Sigmoid colon (tissue), 7 donors: ENCODE results near the gene LRCH1. TPM values are rescaled to one million over a fixed set of nuclear protein-coding genes. Genes with fewer than 3 reads are reported as not detected.

ENCODE experiments used
- DNase-seq: peaks from one replicate; pipeline ENCODE4 v3.0.0-alpha.2; 2019
- H3K27ac ChIP-seq, 4 donors: fragments of 200-600 bp; sonication (generic); one replicate each; pipeline ENCODE4 v1.5.1; 2016 to 2019; ENCODE audit warnings: mild to moderate bottlenecking in 1 of 4
- H3K27me3 ChIP-seq, 3 donors: fragments of 200-600 bp; sonication (generic); one replicate each; pipeline ENCODE4 v1.5.1; 2019; ENCODE audit warnings: mild to moderate bottlenecking in 1 of 3
- H3K36me3 ChIP-seq, 4 donors: fragments of 200-600 bp; sonication (generic); one replicate each; pipeline ENCODE4 v1.5.1; 2016 to 2019
- H3K4me1 ChIP-seq, 4 donors: fragments of 200-600 bp; sonication (generic); one replicate each; pipeline ENCODE4 v1.5.1; 2017 to 2019
- H3K4me3 ChIP-seq, 4 donors: fragments of 200-600 bp; sonication (generic); one replicate each; pipeline ENCODE4 v1.5.1; 2017 to 2019; ENCODE audit warnings: mild to moderate bottlenecking in 2 of 4, moderate library complexity in 1 of 4
- H3K9me3 ChIP-seq, 4 donors: fragments of 200-600 bp in 3 of 4; sonication (generic) in 3 of 4; one replicate each; pipeline versions ENCODE4 v1.5.1 to v1.6.1; 2013 to 2019
- CTCF ChIP-seq, 4 experiments: fragments of 450-650 bp in 3 of 4; fragments of 200-600 bp in 1 of 4; IDR thresholded peaks; one replicate each; pipeline ENCODE4 v1.5.1; 2016 to 2019; ENCODE audit warnings: antibody characterized with exemption in 4 of 4, mild to moderate bottlenecking in 3 of 4, moderate library complexity in 2 of 4
- EP300 ChIP-seq, 4 donors: sonication (generic); formaldehyde crosslinking; IDR thresholded peaks; one replicate each; pipeline ENCODE4 v1.6.1; 2017; ENCODE audit warnings: antibody characterized with exemption in 4 of 4
- POLR2A ChIP-seq, 2 donors: fragments of 450-650 bp; IDR thresholded peaks; one replicate each; pipeline ENCODE4 v1.6.1; 2016; ENCODE audit warnings: antibody characterized with exemption in 2 of 2, mild to moderate bottlenecking in 2 of 2, moderate library complexity in 2 of 2
- POLR2AphosphoS5 ChIP-seq, 4 donors: sonication (generic); formaldehyde crosslinking; IDR thresholded peaks; one replicate each; pipeline ENCODE4 v1.6.1; 2017; ENCODE audit warnings: antibody characterized with exemption in 4 of 4
- WGBS, 2 donors: extraction: QIAGEN DNeasy Blood & Tissue Kit; methylation state at CpG; one replicate each; pipeline ENCODE4 v1.1.7; 2013; 5-methylcytosine and 5-hydroxymethylcytosine counted together
- intact Hi-C: fragments of 100-400 bp; cut with DNase I; formaldehyde crosslinking; loops from one replicate; pipeline ENCODE4 v1.15.1; 2023
- polyA plus RNA-seq, 3 donors: library from polyadenylated mRNA; stranded (reverse); fragments of 200-250 nt; gene quantifications; one replicate each; pipeline ENCODE4 v1.2.3, GENCODE V29; 2013
- total RNA-seq, 4 donors: library from RNA; depleted of rRNA; stranded (reverse); fragments of >200 nt; gene quantifications; one replicate each; pipeline ENCODE4 v1.1.0, GENCODE V29; 2016
- donor health status: healthy with polysubstance abuse.
- donor health status: Bipolar disorder and iron deficiency.
- donor health status: healthy.

LRCH1 gene
- total and polyA plus RNA-seq, 7 donors, result 4.2 to 54.0 (median 32.4) TPM

- peaks cover 3 to 77% (median 25%) of the 10 kb centered on the region in 4 donors for H3K36me3 ChIP-seq
- no peaks in the 10 kb centered on the region for H3K27me3 ChIP-seq
- 70 to 93% methylated on average over 4 of the region's 4 CpGs for WGBS, 2 donors
- no peaks in the 10 kb centered on the region for H3K4me1 ChIP-seq
- H3K9me3 ChIP-seq, result no peaks in the 10 kb centered on the region
- H3K4me3 ChIP-seq, result no peak overlapping the region
- DNase-seq, result no peak
- no peak overlapping the region for H3K27ac ChIP-seq
- intact Hi-C loops, result no loop called here
- TF ChIP-seq CTCF (IDR thresholded peaks at IDR 0.05), result no peak
These were observed 192.7 kb downstream of the LRCH1 start for GRCh38 chr13:46745706-46746105.

- intact Hi-C loops, result no loop called here
- Histone ChIP-seq H3K27me3 (no peaks in the 10 kb centered on the region), H3K4me3 (no peak overlapping the region), H3K4me1 (no peaks in the 10 kb centered on the region), H3K36me3 (peaks cover 3 to 77% (median 20%) of the 10 kb centered on the region in 4 donors), H3K9me3 (no peaks in the 10 kb centered on the region), H3K27ac (no peak overlapping the region)
- no peak for DNase-seq
- no peak for TF ChIP-seq POLR2AphosphoS5 (IDR thresholded peaks at IDR 0.05)
- TF ChIP-seq POLR2A (IDR thresholded peaks at IDR 0.05), result no peak
- TF ChIP-seq CTCF (IDR thresholded peaks at IDR 0.05), result no peak
- no peak for TF ChIP-seq EP300 (IDR thresholded peaks at IDR 0.05)
- WGBS, 2 donors, result 97% methylated on average over 8 of the region's 8 CpGs
These were observed 194.3 kb downstream of the LRCH1 start for GRCh38 chr13:46747031-46747820.

DNA sequence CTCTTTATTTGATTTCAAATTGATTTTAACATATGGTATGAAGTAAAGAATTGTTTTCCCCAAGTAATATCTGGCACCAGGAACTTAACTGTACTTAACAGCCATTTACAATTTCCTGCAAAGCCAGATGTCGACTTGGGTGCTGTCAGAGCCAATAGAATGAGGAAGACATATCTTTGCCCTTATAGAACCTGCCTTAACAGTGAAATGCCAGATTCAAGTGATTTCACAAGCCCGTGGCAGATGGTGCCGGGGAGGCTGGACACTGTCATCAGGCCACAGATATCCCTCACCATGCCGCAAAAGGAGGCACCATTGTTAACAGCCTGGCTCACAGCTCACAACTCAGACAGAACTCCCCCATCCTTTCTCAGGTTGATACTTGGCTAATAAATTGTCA, 195.3 kb downstream of the LRCH1 start:
- intact Hi-C loops, result no loop called here
- no peak overlapping the region for H3K4me3 ChIP-seq
- peaks cover 3 to 72% (median 17%) of the 10 kb centered on the region in 4 donors for H3K36me3 ChIP-seq
- H3K9me3 ChIP-seq, result no peaks in the 10 kb centered on the region
- TF ChIP-seq EP300 (IDR thresholded peaks at IDR 0.05), result no peak
- TF ChIP-seq CTCF (IDR thresholded peaks at IDR 0.05), result no peak
- no peak for TF ChIP-seq POLR2AphosphoS5 (IDR thresholded peaks at IDR 0.05)
- no peak for TF ChIP-seq POLR2A (IDR thresholded peaks at IDR 0.05)
- no peak overlapping the region for H3K27ac ChIP-seq
- no peaks in the 10 kb centered on the region for H3K27me3 ChIP-seq
- WGBS, 2 donors, result 43 to 53% methylated on average over 4 of the region's 4 CpGs
- no peaks in the 10 kb centered on the region for H3K4me1 ChIP-seq
- DNase-seq, result no peak

GRCh38 chr13:46749951-46750350, 197.0 kb downstream of the LRCH1 start:
- no peaks in the 10 kb centered on the region for H3K4me1 ChIP-seq
- no peak overlapping the region for H3K4me3 ChIP-seq
- intact Hi-C loops, result no loop called here
- no peaks in the 10 kb centered on the region for H3K9me3 ChIP-seq
- TF ChIP-seq POLR2AphosphoS5 (IDR thresholded peaks at IDR 0.05), result no peak
- TF ChIP-seq CTCF (IDR thresholded peaks at IDR 0.05), result no peak
- TF ChIP-seq POLR2A (IDR thresholded peaks at IDR 0.05), result no peak
- no peak for TF ChIP-seq EP300 (IDR thresholded peaks at IDR 0.05)
- H3K27me3 ChIP-seq, result no peaks in the 10 kb centered on the region
- WGBS, 2 donors, result 40 to 61% methylated on average over 2 of the region's 2 CpGs
- peaks cover 3 to 60% (median 15%) of the 10 kb centered on the region in 4 donors for H3K36me3 ChIP-seq
- no peak overlapping the region for H3K27ac ChIP-seq
- DNase-seq, result no peak
